GM21515 (cell line): ENCODE data around the gene RAD51B.

Source experiments
- ATAC-seq: cut with Tn5 transposase; IDR thresholded peaks from one replicate; pipeline ENCODE4 v1.9.1; 2021; ENCODE audit not compliant: unreplicated experiment

RAD51B gene

GRCh38 chr14:68469208-68469713 is 649.7 kb downstream of the RAD51B start:
- ATAC-seq = no peak

- ATAC-seq = no peak
These were observed 650.8 kb downstream of the RAD51B start for GRCh38 chr14:68470361-68470760.

DNA sequence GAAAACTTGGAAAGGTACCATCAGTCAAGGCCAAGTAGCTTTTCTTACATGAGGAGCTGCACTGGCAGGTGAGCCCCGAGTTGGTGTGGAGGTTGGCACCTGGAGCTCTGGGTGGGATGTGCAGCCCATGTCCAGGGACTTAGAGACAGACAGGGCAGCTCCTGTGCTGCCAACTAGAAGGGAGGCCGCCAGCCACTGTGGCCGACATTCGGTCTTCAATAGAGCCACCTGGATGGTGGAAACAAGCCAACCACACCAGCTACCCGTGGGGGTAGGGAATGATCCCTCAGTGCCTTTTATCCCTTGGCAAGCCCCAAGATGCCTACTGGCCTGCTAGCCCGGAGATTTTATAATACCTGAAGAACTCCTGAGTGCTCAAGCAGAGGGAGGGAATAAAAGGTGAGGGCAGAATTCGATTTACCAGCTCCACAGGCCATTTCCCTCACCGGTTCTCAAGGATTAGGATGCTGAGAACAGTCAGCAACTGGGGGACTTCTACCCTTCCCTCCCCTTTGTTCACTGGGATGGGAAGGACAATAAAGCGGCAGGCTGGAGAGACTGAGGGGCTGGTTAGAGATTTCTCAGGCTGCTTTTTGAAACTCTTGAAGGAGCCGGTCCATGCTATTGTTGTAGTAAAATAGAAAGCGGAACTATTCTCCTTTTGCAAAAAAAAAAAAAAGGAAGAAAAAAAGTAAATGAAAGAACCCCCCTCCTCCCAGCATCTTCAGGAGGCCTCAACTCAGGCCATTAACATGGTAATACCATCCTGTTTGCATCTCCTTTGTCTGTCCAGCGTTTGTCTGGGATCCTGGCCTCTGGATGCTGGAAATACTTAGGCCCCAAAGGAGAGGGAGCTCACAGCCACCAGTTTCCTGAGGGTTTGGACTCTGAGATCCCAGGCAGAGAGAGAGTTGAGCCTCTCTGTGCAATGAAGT is 651.7 kb downstream of the RAD51B start:
- ATAC-seq = peak; percentile 50

GRCh38 chr14:68471964-68472508 is 652.5 kb downstream of the RAD51B start:
- no peak for ATAC-seq

- no peak for ATAC-seq
These were observed 653.5 kb downstream of the RAD51B start for GRCh38 chr14:68473069-68473468.

GRCh38 chr14:68473794-68474193 is 654.2 kb downstream of the RAD51B start:
- ATAC-seq = no peak

- no peak for ATAC-seq
These were observed 655.2 kb downstream of the RAD51B start for GRCh38 chr14:68474741-68475140.

DNA sequence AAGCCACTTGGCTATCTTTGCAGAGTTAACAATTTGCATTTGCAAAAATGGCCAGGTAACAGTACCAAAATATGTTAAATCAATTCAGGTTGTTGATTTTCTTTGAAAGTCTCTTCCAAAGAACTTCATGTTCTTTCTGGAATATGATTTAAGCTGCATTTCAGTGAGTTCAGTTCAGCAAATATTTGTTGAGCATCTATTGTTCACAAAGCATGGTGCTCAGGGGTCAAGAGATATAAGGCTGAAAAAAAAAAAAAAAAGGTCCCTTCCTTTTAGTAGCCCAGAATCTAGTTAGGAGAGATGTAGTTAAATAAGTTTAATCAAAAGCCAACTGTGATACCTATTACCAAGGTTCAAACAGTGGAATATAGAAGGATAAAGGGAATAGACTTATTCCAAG is 656.2 kb downstream of the RAD51B start:
- ATAC-seq = no peak

GRCh38 chr14:68476212-68477109 is 656.9 kb downstream of the RAD51B start:
- ATAC-seq = peak; percentile 61

DNA sequence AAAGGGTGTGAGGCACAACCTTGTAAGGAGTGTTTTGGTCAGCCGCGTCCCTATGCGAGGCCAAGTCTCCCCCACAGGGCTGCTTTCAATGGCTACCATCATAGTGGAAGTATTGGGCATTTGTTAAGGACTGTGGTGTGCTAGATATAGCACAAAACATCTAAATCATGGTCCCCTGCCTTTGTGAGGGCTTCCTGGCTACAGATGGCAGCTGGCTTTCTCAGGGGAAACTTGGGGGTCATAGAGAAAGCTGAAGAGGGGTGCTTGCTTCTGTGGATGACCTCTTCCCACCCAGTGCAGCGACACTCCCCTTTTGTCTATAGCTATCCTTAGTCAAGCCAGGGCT is 657.5 kb downstream of the RAD51B start:
- no peak for ATAC-seq

- ATAC-seq = no peak
These were observed 658.0 kb downstream of the RAD51B start for GRCh38 chr14:68477461-68478085.

DNA sequence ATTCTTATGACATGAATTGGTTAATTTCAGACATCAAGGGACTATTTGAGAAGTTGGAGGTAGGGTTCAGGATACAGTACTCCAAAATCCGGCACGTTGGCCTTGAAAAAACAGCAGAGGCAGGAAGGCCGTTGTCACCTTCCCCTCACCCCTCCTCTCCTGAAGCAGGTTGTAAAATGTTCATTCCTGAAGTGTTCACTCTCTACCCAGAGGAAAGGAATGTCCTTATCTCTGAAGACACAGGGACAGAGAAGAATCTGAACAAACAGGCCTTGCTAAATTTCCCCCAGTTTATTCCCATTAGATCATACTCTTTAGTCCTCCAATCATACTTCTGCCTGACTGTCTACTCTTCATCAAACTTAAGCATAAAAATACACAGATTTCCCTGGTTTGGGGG is 659.7 kb downstream of the RAD51B start:
- ATAC-seq = no peak

DNA sequence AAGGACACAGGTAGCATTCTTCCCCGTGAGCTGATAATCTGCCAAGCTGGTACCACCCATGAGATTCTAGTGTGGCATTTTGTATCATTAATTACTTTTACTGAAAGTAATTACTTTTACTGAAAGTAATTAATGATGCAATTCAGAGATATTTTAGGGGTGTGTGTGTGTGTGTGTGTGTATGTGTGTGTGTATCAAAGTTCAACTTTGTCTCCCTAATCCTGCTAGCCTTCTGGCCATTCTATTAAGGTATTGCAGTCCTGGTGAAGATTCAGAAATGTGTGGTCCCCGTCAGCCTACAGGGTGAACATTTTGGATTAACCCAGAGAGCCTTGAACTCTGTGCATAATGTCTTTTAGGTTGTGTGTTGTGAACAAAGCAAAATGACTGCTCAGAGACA is 662.4 kb downstream of the RAD51B start:
- no peak for ATAC-seq

GRCh38 chr14:68482772-68483395 is 663.3 kb downstream of the RAD51B start:
- no peak for ATAC-seq

DNA sequence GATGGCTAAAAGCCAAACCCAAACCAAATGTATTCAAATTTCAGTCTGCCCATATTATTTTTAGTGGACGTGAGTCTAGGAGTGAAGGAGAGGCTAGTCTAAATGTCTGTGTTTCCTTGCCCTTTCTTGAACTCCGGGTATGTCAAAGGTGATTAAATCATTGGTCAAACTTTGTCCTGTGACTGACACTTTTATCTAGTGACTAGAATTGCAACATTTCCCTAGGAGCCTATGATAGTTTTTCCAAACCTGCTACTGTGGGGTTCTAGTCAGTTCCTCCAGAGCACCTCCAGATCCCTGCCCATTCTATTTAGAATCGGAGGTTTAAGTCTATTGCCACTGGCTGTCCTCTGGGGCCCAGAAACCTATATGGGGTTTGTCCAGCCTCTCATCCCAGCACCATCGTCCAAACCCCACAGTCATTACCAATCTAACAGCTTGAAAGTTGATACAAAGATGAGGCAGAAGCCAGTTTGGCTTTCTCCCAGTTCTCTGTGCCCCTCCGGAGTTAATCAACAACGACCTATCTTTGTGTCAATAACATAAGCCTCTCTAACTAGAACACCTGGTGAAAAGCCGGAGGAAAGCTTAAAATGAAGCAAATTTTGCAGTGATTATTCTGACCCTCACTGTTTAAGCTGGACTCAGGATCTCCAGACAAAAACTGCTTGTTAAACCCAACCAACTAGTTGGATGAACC is 666.6 kb downstream of the RAD51B start:
- no peak for ATAC-seq

DNA sequence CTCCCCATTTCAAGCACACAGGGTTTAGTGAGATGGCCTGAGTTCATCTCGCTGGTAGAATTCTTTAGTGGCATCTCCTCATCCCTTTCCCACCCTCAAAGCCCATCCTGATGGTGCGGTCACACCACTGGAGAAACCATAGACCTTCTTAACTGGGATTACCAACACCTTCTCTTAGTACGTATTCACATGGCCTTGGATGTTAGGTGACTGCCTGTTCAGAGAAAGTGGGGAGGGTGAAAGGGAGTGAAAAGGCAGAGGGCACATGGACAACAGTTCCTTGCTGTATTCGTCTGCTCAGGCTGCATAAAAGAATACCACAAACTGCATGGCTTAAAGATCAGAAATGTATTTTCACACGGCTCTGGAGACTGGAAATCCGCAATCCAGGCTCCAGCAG is 667.2 kb downstream of the RAD51B start:
- no peak for ATAC-seq

- no peak for ATAC-seq
These were observed 668.4 kb downstream of the RAD51B start for GRCh38 chr14:68487805-68488590.

- no peak for ATAC-seq
These were observed 672.2 kb downstream of the RAD51B start for GRCh38 chr14:68491793-68492192.
